ENCODE results near the gene ABCC4. TPM values are rescaled to one million over a fixed set of nuclear protein-coding genes. Genes with fewer than 3 reads are reported as not detected.

ABCC4 gene
- polyA plus RNA-seq, 6 donors from 2014 or later: 0.27 to 2.3 (median 1.5) TPM; not detected in 1

- H3K36me3 Mint-ChIP-seq: no peaks in the 10 kb centered on the region
- H3K9me3 Mint-ChIP-seq: peaks cover 0 to 8% (median 3%) of the 10 kb centered on the region in 7 donors
- no peak overlapping the region for H3K27ac Mint-ChIP-seq
- DNase-seq (no peak), ATAC-seq (ENCODE audit: low read depth in 2 of 2) (no peak)
- no peak overlapping the region for H3K4me3 Mint-ChIP-seq
- no peaks in the 10 kb centered on the region for H3K4me1 Mint-ChIP-seq
- peaks cover 0 to 12% (median 7%) of the 10 kb centered on the region in 3 donors for H3K27me3 Mint-ChIP-seq
Observed at GRCh38 chr13:94992036-94992960, 309.0 kb downstream of the ABCC4 start.

GRCh38 chr13:94988654-94989053, 312.6 kb downstream of the ABCC4 start:
- Mint-ChIP-seq H3K27me3 (no peaks in the 10 kb centered on the region), H3K4me3 (no peak overlapping the region), H3K27ac (no peak overlapping the region), H3K9me3 (peaks cover 0 to 3% (median 0%) of the 10 kb centered on the region in 7 donors), H3K4me1 (no peaks in the 10 kb centered on the region), H3K36me3 (no peaks in the 10 kb centered on the region)
- DNase-seq (no peak), ATAC-seq (ENCODE audit: low read depth in 2 of 2) (no peak)

DNA sequence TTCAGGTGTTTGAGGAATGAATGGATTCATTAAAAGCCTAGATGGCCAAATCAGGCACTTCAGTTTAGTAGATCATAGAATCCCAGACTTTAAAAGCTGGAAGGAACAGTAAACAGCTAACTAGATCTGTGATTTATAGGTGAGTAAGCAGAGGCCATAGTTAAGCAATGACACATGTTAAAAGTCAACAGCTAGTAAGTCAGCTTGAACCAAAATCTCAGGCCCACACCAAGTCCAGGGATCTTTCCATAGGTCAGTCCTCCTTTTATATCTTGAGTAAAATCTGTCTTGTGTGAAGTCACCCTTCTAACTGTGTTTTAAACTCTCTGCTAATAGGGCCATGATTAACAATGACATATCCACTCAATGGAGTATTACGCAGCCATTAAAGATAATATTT, 313.4 kb downstream of the ABCC4 start:
- Mint-ChIP-seq H3K4me3 (no peak overlapping the region), H3K27me3 (no peaks in the 10 kb centered on the region), H3K36me3 (no peaks in the 10 kb centered on the region), H3K27ac (no peak overlapping the region), H3K9me3 (peaks cover 0 to 3% (median 0%) of the 10 kb centered on the region in 7 donors), H3K4me1 (no peaks in the 10 kb centered on the region)
- DNase-seq (no peak), ATAC-seq (ENCODE audit: low read depth in 2 of 2) (no peak)

- Mint-ChIP-seq H3K4me3 (no peak overlapping the region), H3K9me3 (peaks cover 0 to 3% (median 0%) of the 10 kb centered on the region in 7 donors), H3K27me3 (no peaks in the 10 kb centered on the region), H3K36me3 (no peaks in the 10 kb centered on the region), H3K4me1 (no peaks in the 10 kb centered on the region), H3K27ac (no peak overlapping the region)
- ATAC-seq (ENCODE audit: low read depth in 2 of 2) (no peak), DNase-seq (no peak)
Observed at GRCh38 chr13:94987081-94987480, 314.2 kb downstream of the ABCC4 start.

DNA sequence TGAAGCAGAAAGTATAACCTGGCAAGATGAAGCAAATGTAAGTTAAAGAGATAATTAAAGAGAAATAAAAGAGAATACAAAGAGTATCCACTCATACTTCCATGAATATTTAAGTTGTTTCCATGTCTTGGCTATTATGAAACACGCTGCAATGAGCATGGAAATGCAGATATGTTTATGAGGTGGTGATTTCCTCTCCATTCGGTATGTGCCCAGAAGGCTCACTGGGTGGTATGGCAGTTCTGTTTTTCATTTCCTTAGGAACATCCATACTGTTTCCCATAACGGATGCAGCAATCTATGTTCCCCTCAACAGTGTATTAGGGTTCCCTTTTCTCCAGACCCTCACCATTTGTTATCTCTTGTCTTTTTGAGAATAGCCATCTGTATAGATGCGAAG, 316.3 kb downstream of the ABCC4 start:
- H3K36me3 Mint-ChIP-seq: no peaks in the 10 kb centered on the region
- DNase-seq (no peak), ATAC-seq (ENCODE audit: low read depth in 2 of 2) (no peak)
- H3K9me3 Mint-ChIP-seq: peaks cover 0 to 2% (median 0%) of the 10 kb centered on the region in 7 donors
- no peaks in the 10 kb centered on the region for H3K4me1 Mint-ChIP-seq
- no peak overlapping the region for H3K4me3 Mint-ChIP-seq
- H3K27me3 Mint-ChIP-seq: no peaks in the 10 kb centered on the region
- no peak overlapping the region for H3K27ac Mint-ChIP-seq

- Mint-ChIP-seq H3K4me3 (no peak overlapping the region), H3K27me3 (peaks cover 0 to 15% (median 0%) of the 10 kb centered on the region in 3 donors), H3K27ac (no peak overlapping the region), H3K9me3 (peaks cover 0 to 23% (median 2%) of the 10 kb centered on the region in 7 donors), H3K36me3 (no peaks in the 10 kb centered on the region), H3K4me1 (no peaks in the 10 kb centered on the region)
- ATAC-seq (ENCODE audit: low read depth in 2 of 2) (no peak), DNase-seq (no peak)
Observed at GRCh38 chr13:94978516-94978915, 322.7 kb downstream of the ABCC4 start.

DNA sequence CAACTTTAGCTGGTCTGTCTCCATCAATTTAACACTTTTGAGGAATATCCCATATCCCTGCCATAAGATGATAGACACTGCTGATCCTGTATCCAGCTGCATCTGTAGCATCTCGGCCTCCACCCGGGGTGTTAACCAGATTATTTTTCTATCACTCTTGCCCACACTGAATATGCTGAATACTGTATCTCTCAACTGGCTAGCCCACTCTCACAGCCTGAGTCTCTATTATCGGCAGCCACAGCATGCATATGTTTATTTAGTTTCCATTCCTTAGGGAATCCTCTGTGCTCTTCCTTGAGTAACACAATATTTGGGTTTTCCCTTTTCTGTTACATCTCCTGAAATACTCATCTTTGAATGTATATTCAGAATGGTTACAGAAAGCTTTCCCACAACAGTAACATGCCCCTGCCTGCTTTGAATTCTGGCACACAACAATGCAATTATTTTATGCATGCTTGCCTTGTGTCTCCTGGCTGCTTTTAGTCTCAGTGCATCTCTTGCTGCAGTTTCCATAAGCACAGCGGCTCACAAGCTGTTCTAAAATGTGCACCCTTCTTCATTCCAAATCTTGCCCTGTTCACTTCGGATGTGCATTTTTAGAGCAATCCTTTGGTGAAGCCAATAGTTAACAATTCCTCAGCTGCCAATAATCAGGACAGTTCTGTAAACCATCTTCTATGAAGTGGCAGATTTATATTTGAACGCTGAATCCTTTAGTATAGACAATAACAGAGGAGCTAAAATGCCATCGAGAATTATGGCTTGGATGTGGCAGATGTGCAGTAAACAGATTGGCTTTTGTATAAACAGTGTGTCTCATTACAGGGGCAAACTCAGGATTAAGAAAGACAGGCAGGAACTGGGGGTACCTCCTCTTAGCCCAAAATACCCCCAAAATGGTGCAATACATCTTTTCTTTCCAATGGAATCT, 327.0 kb downstream of the ABCC4 start:
- Mint-ChIP-seq H3K4me3 (no peak overlapping the region), H3K9me3 (peaks cover 0 to 22% (median 2%) of the 10 kb centered on the region in 7 donors), H3K27ac (no peak overlapping the region), H3K4me1 (no peaks in the 10 kb centered on the region), H3K27me3 (peaks cover 0 to 30% (median 11%) of the 10 kb centered on the region in 3 donors), H3K36me3 (no peaks in the 10 kb centered on the region)
- ATAC-seq (ENCODE audit: low read depth in 2 of 2) (no peak), DNase-seq (no peak)

- DNase-seq (no peak), ATAC-seq (ENCODE audit: low read depth in 2 of 2) (no peak)
- Mint-ChIP-seq H3K27me3 (peaks cover 7 to 37% (median 21%) of the 10 kb centered on the region in 3 donors), H3K9me3 (peaks cover 0 to 16% (median 1%) of the 10 kb centered on the region in 7 donors), H3K4me1 (peaks cover 0 to 3% (median 0%) of the 10 kb centered on the region in 3 donors), H3K36me3 (no peaks in the 10 kb centered on the region), H3K4me3 (no peak overlapping the region), H3K27ac (no peak overlapping the region)
Observed at GRCh38 chr13:94972262-94972661, 329.0 kb downstream of the ABCC4 start.

Measured in naive B cell (primary cell).